Spleen (tissue), 7 donors: ENCODE data around the gene PEX10.

Source experiments
- CTCF ChIP-seq, 11 experiments: fragments of 200-600 bp in 7 of 11; fragments of 450-650 bp in 4 of 11; sonication (generic) in 4 of 11; IDR thresholded peaks in 8 of 11; conservative IDR thresholded peaks in 3 of 11; 1 replicate in 7 of 11; 2 replicates in 4 of 11; pipeline versions ENCODE4 v1.4.0 to v1.8.0; 2016 to 2021; ENCODE audit warnings: antibody characterized with exemption in 11 of 11, inconsistent platforms in 4 of 11, mild to moderate bottlenecking in 1 of 11
- POLR2A ChIP-seq, 3 donors: fragments of 450-650 bp; IDR thresholded peaks; one replicate each; pipeline ENCODE4 v1.5.1; 2017; ENCODE audit warnings: antibody characterized with exemption in 3 of 3, mild to moderate bottlenecking in 1 of 3
- POLR2AphosphoS5 ChIP-seq, 3 donors: sonication (generic); formaldehyde crosslinking; IDR thresholded peaks; one replicate each; pipeline ENCODE4 v1.5.1; 2017; ENCODE audit warnings: antibody characterized with exemption in 3 of 3
- donor health status: DM: no; HTN: no; CAD: no; lungs with moderate emphysema.
- donor health status: DM: no; HTN: no; CAD: no.
- donor health status: DM: no; HTN: no; CAD: no.

DNA sequence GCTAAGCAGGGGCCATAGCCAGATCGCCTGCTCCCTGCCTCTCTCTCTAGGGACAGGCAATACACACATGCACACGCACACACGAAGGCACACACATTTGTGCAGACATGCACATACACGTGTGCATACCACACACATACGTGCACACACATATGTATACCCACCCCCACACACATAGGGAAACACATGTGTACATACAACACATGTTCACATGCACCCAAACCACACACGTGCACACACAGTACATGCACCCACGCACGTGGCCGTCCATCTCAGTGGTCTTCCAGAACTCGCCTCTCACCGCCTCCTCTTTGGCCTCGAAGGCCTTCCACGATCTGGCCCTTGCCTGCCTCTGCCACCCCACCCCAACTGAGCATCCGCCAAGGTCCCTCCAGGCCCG is 25.3 kb upstream of the PEX10 start:
- TF ChIP-seq CTCF (IDR thresholded peaks at IDR 0.05 in 8 of 11, conservative IDR thresholded peaks at IDR 0.05 in 3 of 11) (no peak), POLR2A (IDR thresholded peaks at IDR 0.05) (no peak), POLR2AphosphoS5 (IDR thresholded peaks at IDR 0.05) (no peak)
